Heart left ventricle (tissue), 13 donors: ENCODE results near the gene GARIN5B.

ENCODE experiments used
- POLR2A ChIP-seq, 2 donors: fragments of 450-650 bp; IDR thresholded peaks; one replicate each; pipeline ENCODE4 v1.6.1; 2017; ENCODE audit warnings: antibody characterized with exemption in 2 of 2, mild to moderate bottlenecking in 2 of 2, moderate library complexity in 2 of 2
- TF ChIP-seq, protein P1 (sequence below), 12 donors: fragments of 200-600 bp; sonication (generic) in 4 of 12; IDR thresholded peaks; one replicate each; pipeline versions ENCODE4 v1.5.0 to v1.8.0; 2018 to 2022; ENCODE audit warnings: antibody characterized with exemption in 12 of 12, mild to moderate bottlenecking in 5 of 12
- donor health status: ischemic (EF 13 %, LVEDD 7.1; RV severe dilation, severe dysfunction).
- donor health status: DM: no; HTN: yes; CAD: no.
- donor health status: DM: no; HTN: no; CAD: no.
- donor health status: ischemic (EF 25% LVEDD 6.9; RV normal size, moderate dysfunction).
- donor health status: ischemic (EF 25% LVEDD 5.7; RV mildly dilated, moderate dysfunction).
- donor health status: ischemic (EF 35%, LVEDD 5.7; RV mildly dilated, moderate dysfunction).
- donor health status: nonischemic (EF 11% LVEDD 7.7; RV severe dilation, severe dysfunction).
- donor health status: DM: yes; HTN: yes; CAD: no.
- donor health status: PGD.
- donor health status: ischemic (EF 29% LVEDD 5.4; RV normal size, mild dysfunction).
- donor health status: nonischemic (EF 23%, LVEDD 6.1; RV moderate dilation, normal function).

DNA sequence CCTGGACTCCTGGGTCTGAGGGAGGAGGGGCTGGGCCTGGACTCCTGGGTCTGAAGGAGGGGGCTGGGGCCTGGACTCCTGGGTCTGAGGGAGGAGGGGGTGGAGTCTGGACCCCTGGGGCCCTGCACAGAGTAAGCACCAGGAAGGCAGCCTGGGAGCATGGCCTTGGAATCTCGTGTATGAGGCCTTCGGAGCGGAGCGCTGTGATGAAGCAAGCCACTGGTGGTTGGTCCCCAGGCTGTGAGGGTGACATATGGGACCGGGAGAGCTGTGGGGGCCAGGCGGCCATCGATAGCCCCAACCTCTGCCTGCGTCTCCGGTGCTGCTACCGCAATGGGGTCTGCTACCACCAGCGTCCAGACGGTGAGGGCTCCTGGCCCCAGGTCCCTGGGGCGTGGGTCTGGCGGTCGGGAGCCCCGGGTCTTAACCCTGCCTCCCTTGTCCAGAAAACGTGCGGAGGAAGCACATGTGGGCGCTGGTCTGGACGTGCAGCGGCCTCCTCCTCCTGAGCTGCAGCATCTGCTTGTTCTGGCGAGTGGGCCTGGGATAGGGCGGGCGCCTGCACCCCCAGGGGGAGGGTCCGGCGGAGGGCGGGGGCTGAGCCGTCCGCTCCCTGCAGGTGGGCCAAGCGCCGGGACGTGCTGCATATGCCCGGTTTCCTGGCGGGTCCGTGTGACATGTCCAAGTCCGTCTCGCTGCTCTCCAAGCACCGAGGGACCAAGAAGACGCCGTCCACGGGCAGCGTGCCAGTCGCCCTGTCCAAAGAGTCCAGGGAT lies 14.5 kb upstream of the GARIN5B start:
- TF ChIP-seq, protein P1, sequence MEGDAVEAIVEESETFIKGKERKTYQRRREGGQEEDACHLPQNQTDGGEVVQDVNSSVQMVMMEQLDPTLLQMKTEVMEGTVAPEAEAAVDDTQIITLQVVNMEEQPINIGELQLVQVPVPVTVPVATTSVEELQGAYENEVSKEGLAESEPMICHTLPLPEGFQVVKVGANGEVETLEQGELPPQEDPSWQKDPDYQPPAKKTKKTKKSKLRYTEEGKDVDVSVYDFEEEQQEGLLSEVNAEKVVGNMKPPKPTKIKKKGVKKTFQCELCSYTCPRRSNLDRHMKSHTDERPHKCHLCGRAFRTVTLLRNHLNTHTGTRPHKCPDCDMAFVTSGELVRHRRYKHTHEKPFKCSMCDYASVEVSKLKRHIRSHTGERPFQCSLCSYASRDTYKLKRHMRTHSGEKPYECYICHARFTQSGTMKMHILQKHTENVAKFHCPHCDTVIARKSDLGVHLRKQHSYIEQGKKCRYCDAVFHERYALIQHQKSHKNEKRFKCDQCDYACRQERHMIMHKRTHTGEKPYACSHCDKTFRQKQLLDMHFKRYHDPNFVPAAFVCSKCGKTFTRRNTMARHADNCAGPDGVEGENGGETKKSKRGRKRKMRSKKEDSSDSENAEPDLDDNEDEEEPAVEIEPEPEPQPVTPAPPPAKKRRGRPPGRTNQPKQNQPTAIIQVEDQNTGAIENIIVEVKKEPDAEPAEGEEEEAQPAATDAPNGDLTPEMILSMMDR (IDR thresholded peaks at IDR 0.05), result no peak
- no peak for TF ChIP-seq POLR2A (IDR thresholded peaks at IDR 0.05)
